Breast epithelium (tissue), 3 donors: Measurements from ENCODE around the gene TEPSIN.

Experiments used
- CTCF ChIP-seq, 3 donors: fragments of 450-650 bp; IDR thresholded peaks; one replicate each; pipeline ENCODE4 v1.5.1; 2016 to 2017; ENCODE audit warnings: antibody characterized with exemption in 3 of 3, mild to moderate bottlenecking in 3 of 3, moderate library complexity in 3 of 3
- POLR2A ChIP-seq: fragments of 450-650 bp; IDR thresholded peaks from one replicate; pipeline ENCODE4 v1.6.1; 2016; ENCODE audit warnings: antibody characterized with exemption, mild to moderate bottlenecking, moderate library complexity
- POLR2AphosphoS5 ChIP-seq, 3 donors: sonication (generic); formaldehyde crosslinking; IDR thresholded peaks; one replicate each; pipeline ENCODE4 v1.6.1; 2017; ENCODE audit warnings: antibody characterized with exemption in 3 of 3

GRCh38 chr17:81239714-81240555 lies 1.1 kb upstream of the TEPSIN start:
- TF ChIP-seq CTCF (IDR thresholded peaks at IDR 0.05) (no peak), POLR2AphosphoS5 (IDR thresholded peaks at IDR 0.05) (no peak), POLR2A (no peak)
